GM19395 (cell line): Measurements from ENCODE around the gene SPESP1.

Experiments
- ATAC-seq: cut with Tn5 transposase; IDR thresholded peaks from one replicate; pipeline ENCODE4 v1.9.1; 2021; ENCODE audit warnings: mild to moderate bottlenecking, moderate library complexity; ENCODE audit not compliant: unreplicated experiment

Gene SPESP1

DNA sequence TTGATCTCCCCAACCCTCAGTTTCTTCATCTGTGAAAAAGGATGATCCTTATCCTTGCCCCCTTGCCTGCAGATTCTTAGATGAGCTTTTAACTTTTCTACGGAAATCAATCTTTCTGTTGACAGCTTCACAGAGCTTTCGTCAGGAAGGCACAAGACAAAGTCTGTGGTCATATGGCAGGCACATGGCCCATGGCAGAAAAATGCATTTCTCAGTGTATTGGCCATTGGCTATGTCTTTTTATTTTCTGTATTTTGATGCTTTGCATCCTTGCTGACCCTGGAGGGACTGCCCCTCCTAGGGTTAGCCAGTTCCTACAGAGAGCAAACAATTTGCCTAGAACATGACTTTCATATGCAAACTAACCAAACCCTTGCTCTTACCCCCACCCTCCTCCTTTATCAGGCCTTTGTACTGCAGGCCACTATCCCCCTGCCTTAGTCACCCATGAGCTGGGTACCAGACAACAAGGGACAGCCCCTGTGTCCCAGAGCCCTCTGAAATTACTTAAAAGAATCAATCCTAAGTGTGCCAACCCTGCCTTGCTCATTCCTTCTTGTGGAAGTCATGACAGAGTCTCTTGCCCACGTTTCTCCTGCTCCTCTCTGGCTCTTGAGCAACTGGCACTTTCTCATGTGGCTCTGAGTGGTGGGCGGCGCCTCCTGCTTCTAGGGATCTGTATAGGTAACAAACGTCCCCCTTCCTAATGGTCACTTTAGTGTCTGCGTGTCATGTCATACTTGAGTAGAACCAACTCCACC is 60.1 kb downstream of the SPESP1 start:
- ATAC-seq = no peak

GRCh38 chr15:68990992-68991500 is 60.7 kb downstream of the SPESP1 start:
- no peak for ATAC-seq

- no peak for ATAC-seq
Observed at GRCh38 chr15:68991723-68992122, 61.4 kb downstream of the SPESP1 start.

DNA sequence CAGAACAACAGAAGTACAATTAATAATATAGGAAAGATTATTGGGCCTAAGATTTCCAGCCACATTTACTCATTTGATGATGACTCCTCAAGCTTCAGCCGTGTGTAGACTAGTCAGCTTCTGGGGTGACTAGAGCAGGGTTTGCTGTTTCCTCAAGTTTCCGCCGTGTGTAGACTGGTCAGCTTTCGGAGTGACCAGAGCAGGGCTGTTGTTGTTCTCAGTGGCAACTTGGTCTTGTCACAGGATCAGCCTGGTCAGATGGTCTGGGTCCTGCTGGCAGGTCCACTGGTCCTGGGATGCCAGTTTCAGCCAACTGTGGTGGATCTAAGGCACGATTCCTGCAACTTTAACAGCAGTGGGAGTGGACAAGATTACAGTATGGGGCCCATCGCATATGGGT is 62.4 kb downstream of the SPESP1 start:
- ATAC-seq = no peak

- no peak for ATAC-seq
Observed at GRCh38 chr15:68993276-68993675, 63.0 kb downstream of the SPESP1 start.

- ATAC-seq = no peak
Observed at GRCh38 chr15:68994149-68994548, 63.8 kb downstream of the SPESP1 start.

DNA sequence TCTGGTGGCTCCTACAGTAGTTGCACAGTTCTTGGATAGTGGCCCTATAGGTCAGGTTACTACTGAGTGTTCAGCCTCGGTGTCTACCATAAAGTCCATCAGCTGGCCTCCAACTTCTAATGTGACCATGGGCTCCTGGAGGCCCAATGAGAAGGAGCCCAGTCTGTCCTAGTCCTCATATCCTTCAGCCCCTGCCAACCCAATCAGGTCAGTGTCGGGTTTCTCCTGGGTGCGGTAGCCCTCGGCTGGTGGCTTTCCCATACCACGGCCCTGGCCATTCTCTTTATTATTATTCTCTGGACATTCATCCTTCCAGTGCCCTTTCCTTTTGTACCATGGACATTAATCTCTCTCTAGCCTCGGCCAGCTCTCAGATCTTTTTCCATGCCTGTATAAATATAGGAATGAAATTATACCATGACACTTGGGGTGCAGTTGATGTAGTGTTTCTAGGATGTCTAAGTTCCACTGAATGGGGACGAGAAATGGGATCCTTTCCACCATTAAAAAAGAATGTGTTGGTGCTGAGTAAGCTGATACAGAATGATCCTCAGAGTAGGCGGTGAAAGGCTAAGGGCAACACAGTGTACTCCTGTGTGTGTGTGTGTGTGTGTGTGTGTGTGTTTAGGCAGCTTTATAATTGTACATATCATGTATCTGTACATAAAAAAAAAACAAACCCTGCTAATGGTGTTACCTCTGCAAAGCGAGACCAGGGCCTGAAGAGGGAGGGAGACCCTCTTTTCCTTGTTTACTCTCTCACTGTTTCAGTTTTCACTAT is 64.8 kb downstream of the SPESP1 start:
- no peak for ATAC-seq
